ENCODE results near the gene MUC12. TPM values are rescaled to one million over a fixed set of nuclear protein-coding genes. Genes with fewer than 3 reads are reported as not detected.

MUC12 gene
- total RNA-seq, 5 donors from 2014 or later (not counting 1 experiment from before 2014, with no cell fraction given): 0.09 to 0.51 (median 0.33) TPM; not detected in 2

GRCh38 chr7:100964630-100965029 is 4.7 kb upstream of the MUC12 start:
- Mint-ChIP-seq H3K27ac (no peak overlapping the region), H3K4me1 (peaks cover 20 to 24% (median 21%) of the 10 kb centered on the region in 3 donors), H3K4me3 (peak overlapping the region in 1 of 3 donors; percentile 84), H3K36me3 (no peaks in the 10 kb centered on the region), H3K27me3 (peaks cover 52 to 63% of the 10 kb centered on the region in 2 donors), H3K9me3 (no peaks in the 10 kb centered on the region)
- WGBS (ENCODE audit: insufficient coverage): 65% methylated on average over 7 of the region's 7 CpGs
- POLR2A ChIA-PET: no interaction called here
- no peaks in the 10 kb centered on the region for H3K9me3 ChIP-seq
- H3K4me3 ChIP-seq (ENCODE audit: control insufficient read depth in 1 of 2, extremely low read depth in 1 of 2, low read length in 1 of 2): no peak overlapping the region
- peaks cover 10 to 86% of the 10 kb centered on the region in 2 experiments for H3K27me3 ChIP-seq (replicated peaks in 1 of 2; ENCODE audit: control insufficient read depth in 2 of 2, extremely low read depth in 1 of 2, insufficient read depth in 2 of 2, low read length in 1 of 2)
- DNase-seq (no peak), ATAC-seq (replicated peaks in 1 of 4) (no peak)
- no peaks in the 10 kb centered on the region for H3K36me3 ChIP-seq (ENCODE audit: control insufficient read depth in 2 of 2, extremely low read depth in 1 of 2, insufficient read depth in 1 of 2, low read length in 1 of 2)
- H3K4me1 ChIP-seq (ENCODE audit: control insufficient read depth in 1 of 2, extremely low read depth in 1 of 2, insufficient read depth in 2 of 2, low read length in 2 of 2): peaks cover 0 to 27% of the 10 kb centered on the region in 2 experiments
- CTCF ChIA-PET: no interaction called here
- no peak overlapping the region for H3K27ac ChIP-seq (ENCODE audit: low read length)

GRCh38 chr7:100965045-100965722 is 4.2 kb upstream of the MUC12 start:
- CTCF ChIA-PET: no interaction called here
- POLR2A ChIA-PET: no interaction called here
- Mint-ChIP-seq H3K27ac (no peak overlapping the region), H3K9me3 (no peaks in the 10 kb centered on the region), H3K36me3 (no peaks in the 10 kb centered on the region), H3K27me3 (peaks cover 53 to 66% of the 10 kb centered on the region in 2 donors), H3K4me1 (peaks cover 20 to 24% (median 21%) of the 10 kb centered on the region in 3 donors), H3K4me3 (peak overlapping the region; percentile 72 to 84 (median 73))
- H3K4me1 ChIP-seq (ENCODE audit: control insufficient read depth in 1 of 2, extremely low read depth in 1 of 2, insufficient read depth in 2 of 2, low read length in 2 of 2): peaks cover 0 to 27% of the 10 kb centered on the region in 2 experiments
- H3K4me3 ChIP-seq (ENCODE audit: control insufficient read depth in 1 of 2, extremely low read depth in 1 of 2, low read length in 1 of 2): peak overlapping the region; percentile 42 to 60
- H3K36me3 ChIP-seq (ENCODE audit: control insufficient read depth in 2 of 2, extremely low read depth in 1 of 2, insufficient read depth in 1 of 2, low read length in 1 of 2): no peaks in the 10 kb centered on the region
- WGBS (ENCODE audit: insufficient coverage): 31% methylated on average over 12 of the region's 25 CpGs
- peak in 1 of 35 experiments; percentile 6 for DNase-seq
- ATAC-seq (replicated peaks in 1 of 4): no peak
- H3K27me3 ChIP-seq (replicated peaks in 1 of 2; ENCODE audit: control insufficient read depth in 2 of 2, extremely low read depth in 1 of 2, insufficient read depth in 2 of 2, low read length in 1 of 2): peaks cover 10 to 88% of the 10 kb centered on the region in 2 experiments
- H3K27ac ChIP-seq (ENCODE audit: low read length): no peak overlapping the region
- H3K9me3 ChIP-seq: no peaks in the 10 kb centered on the region

GRCh38 chr7:100965723-100966541 is 3.4 kb upstream of the MUC12 start:
- WGBS (ENCODE audit: insufficient coverage): 6% methylated on average over 57 of the region's 58 CpGs
- no peaks in the 10 kb centered on the region for H3K36me3 Mint-ChIP-seq

GRCh38 chr7:100966542-100967291 is 2.6 kb upstream of the MUC12 start:
- peaks cover 20 to 24% (median 21%) of the 10 kb centered on the region in 3 donors for H3K4me1 Mint-ChIP-seq
- POLR2A ChIA-PET: no interaction called here
- ATAC-seq (replicated peaks in 1 of 4): peak in 1 of 4 experiments; percentile 9
- DNase-seq: peak in 2 of 35 experiments; percentile 9 to 10
- H3K4me3 Mint-ChIP-seq: peak overlapping the region; percentile 14 to 84 (median 31)
- WGBS (ENCODE audit: insufficient coverage): 19% methylated on average over 35 of the region's 40 CpGs
- peak overlapping the region; percentile 14 to 35 for H3K4me3 ChIP-seq (ENCODE audit: control insufficient read depth in 1 of 2, extremely low read depth in 1 of 2, low read length in 1 of 2)
- peaks cover 0 to 27% of the 10 kb centered on the region in 2 experiments for H3K4me1 ChIP-seq (ENCODE audit: control insufficient read depth in 1 of 2, extremely low read depth in 1 of 2, insufficient read depth in 2 of 2, low read length in 2 of 2)
- CTCF ChIA-PET: no interaction called here
- no peak overlapping the region for H3K27ac ChIP-seq (ENCODE audit: low read length)
- no peaks in the 10 kb centered on the region for H3K36me3 ChIP-seq (ENCODE audit: control insufficient read depth in 2 of 2, extremely low read depth in 1 of 2, insufficient read depth in 1 of 2, low read length in 1 of 2)
- H3K36me3 Mint-ChIP-seq: no peaks in the 10 kb centered on the region
- no peaks in the 10 kb centered on the region for H3K9me3 Mint-ChIP-seq
- H3K9me3 ChIP-seq: no peaks in the 10 kb centered on the region
- peaks cover 53 to 66% of the 10 kb centered on the region in 2 donors for H3K27me3 Mint-ChIP-seq
- H3K27ac Mint-ChIP-seq: no peak overlapping the region
- peaks cover 10 to 76% of the 10 kb centered on the region in 2 experiments for H3K27me3 ChIP-seq (replicated peaks in 1 of 2; ENCODE audit: control insufficient read depth in 2 of 2, extremely low read depth in 1 of 2, insufficient read depth in 2 of 2, low read length in 1 of 2)

More at GRCh38 chr7:100965723-100966541, 3.4 kb upstream of the MUC12 start:
- H3K4me1 Mint-ChIP-seq: peaks cover 20 to 24% (median 21%) of the 10 kb centered on the region in 3 donors
- Histone ChIP-seq H3K27me3 (replicated peaks in 1 of 2; ENCODE audit: control insufficient read depth in 2 of 2, extremely low read depth in 1 of 2, insufficient read depth in 2 of 2, low read length in 1 of 2) (peaks cover 10 to 81% of the 10 kb centered on the region in 2 experiments), H3K9me3 (no peaks in the 10 kb centered on the region), H3K4me1 (ENCODE audit: control insufficient read depth in 1 of 2, extremely low read depth in 1 of 2, insufficient read depth in 2 of 2, low read length in 2 of 2) (peaks cover 0 to 27% of the 10 kb centered on the region in 2 experiments), H3K4me3 (ENCODE audit: control insufficient read depth in 1 of 2, extremely low read depth in 1 of 2, low read length in 1 of 2) (peak overlapping the region; percentile 42 to 60), H3K27ac (ENCODE audit: low read length) (no peak overlapping the region), H3K36me3 (ENCODE audit: control insufficient read depth in 2 of 2, extremely low read depth in 1 of 2, insufficient read depth in 1 of 2, low read length in 1 of 2) (no peaks in the 10 kb centered on the region)
- H3K27ac Mint-ChIP-seq: no peak overlapping the region
- peaks cover 53 to 66% of the 10 kb centered on the region in 2 donors for H3K27me3 Mint-ChIP-seq
- ChIA-PET POLR2A (interaction anchor here in 1 of 2 donors (0.5 kb wide), 1 partner anchor 63 kb away, joined by 8 read pairs; no protein-coding TSS in a partner anchor), CTCF (interaction anchor here in 1 of 2 donors (0.8 kb wide), 1 partner anchor 94 kb away, joined by 3 read pairs; no protein-coding TSS in a partner anchor)
- ATAC-seq (replicated peaks in 1 of 4) (peak; percentile 70 to 85 (median 74)), DNase-seq (peak in 34 of 35 experiments; percentile 37 to 75 (median 57))
- no peaks in the 10 kb centered on the region for H3K9me3 Mint-ChIP-seq
- peak overlapping the region; percentile 72 to 84 (median 73) for H3K4me3 Mint-ChIP-seq

- POLR2A ChIA-PET: no interaction called here
- CTCF ChIA-PET: interaction anchor here in 1 of 2 donors (0.6 kb wide), 1 partner anchor 10 kb away, joined by 3 read pairs; no protein-coding TSS in a partner anchor
- Mint-ChIP-seq H3K9me3 (no peaks in the 10 kb centered on the region), H3K27ac (peak overlapping the region in 1 of 2 donors; percentile 0), H3K27me3 (peaks cover 53 to 66% of the 10 kb centered on the region in 2 donors), H3K36me3 (no peaks in the 10 kb centered on the region), H3K4me1 (peaks cover 20 to 24% (median 21%) of the 10 kb centered on the region in 3 donors), H3K4me3 (peak overlapping the region; percentile 14 to 84 (median 31))
- H3K4me1 ChIP-seq (ENCODE audit: control insufficient read depth in 1 of 2, extremely low read depth in 1 of 2, insufficient read depth in 2 of 2, low read length in 2 of 2): peaks cover 0 to 27% of the 10 kb centered on the region in 2 experiments
- ATAC-seq (replicated peaks in 1 of 4) (no peak), DNase-seq (no peak)
- 60% methylated on average over 13 of the region's 13 CpGs for WGBS (ENCODE audit: insufficient coverage)
- no peak overlapping the region for H3K4me3 ChIP-seq (ENCODE audit: control insufficient read depth in 1 of 2, extremely low read depth in 1 of 2, low read length in 1 of 2)
- peaks cover 10 to 76% of the 10 kb centered on the region in 2 experiments for H3K27me3 ChIP-seq (replicated peaks in 1 of 2; ENCODE audit: control insufficient read depth in 2 of 2, extremely low read depth in 1 of 2, insufficient read depth in 2 of 2, low read length in 1 of 2)
- no peaks in the 10 kb centered on the region for H3K9me3 ChIP-seq
- no peaks in the 10 kb centered on the region for H3K36me3 ChIP-seq (ENCODE audit: control insufficient read depth in 2 of 2, extremely low read depth in 1 of 2, insufficient read depth in 1 of 2, low read length in 1 of 2)
- no peak overlapping the region for H3K27ac ChIP-seq (ENCODE audit: low read length)
Measured at GRCh38 chr7:100967292-100967863, 2.0 kb upstream of the MUC12 start.
